ENCODE measurements around the gene STK25.

- TF ChIP-seq, protein P1, sequence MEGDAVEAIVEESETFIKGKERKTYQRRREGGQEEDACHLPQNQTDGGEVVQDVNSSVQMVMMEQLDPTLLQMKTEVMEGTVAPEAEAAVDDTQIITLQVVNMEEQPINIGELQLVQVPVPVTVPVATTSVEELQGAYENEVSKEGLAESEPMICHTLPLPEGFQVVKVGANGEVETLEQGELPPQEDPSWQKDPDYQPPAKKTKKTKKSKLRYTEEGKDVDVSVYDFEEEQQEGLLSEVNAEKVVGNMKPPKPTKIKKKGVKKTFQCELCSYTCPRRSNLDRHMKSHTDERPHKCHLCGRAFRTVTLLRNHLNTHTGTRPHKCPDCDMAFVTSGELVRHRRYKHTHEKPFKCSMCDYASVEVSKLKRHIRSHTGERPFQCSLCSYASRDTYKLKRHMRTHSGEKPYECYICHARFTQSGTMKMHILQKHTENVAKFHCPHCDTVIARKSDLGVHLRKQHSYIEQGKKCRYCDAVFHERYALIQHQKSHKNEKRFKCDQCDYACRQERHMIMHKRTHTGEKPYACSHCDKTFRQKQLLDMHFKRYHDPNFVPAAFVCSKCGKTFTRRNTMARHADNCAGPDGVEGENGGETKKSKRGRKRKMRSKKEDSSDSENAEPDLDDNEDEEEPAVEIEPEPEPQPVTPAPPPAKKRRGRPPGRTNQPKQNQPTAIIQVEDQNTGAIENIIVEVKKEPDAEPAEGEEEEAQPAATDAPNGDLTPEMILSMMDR (IDR thresholded peaks at IDR 0.05) = no peak
- TF ChIP-seq POLR2A (IDR thresholded peaks at IDR 0.05) = no peak
These were observed 15.3 kb downstream of the STK25 start for GRCh38 chr2:241493092-241493491.
